HG02678 (cell line): ENCODE results near the gene C11orf68.

Experiments used
- ATAC-seq: cut with Tn5 transposase; IDR thresholded peaks from one replicate; pipeline ENCODE4 v1.9.1; 2021; ENCODE audit warnings: mild to moderate bottlenecking, moderate library complexity; ENCODE audit not compliant: unreplicated experiment

C11orf68 gene

GRCh38 chr11:65891219-65892136 lies 27.4 kb downstream of the C11orf68 start:
- no peak for ATAC-seq

- peak; percentile 61 for ATAC-seq
Measured at GRCh38 chr11:65890324-65891218, 28.3 kb downstream of the C11orf68 start, which contains the start of gene CCDC85B. Gene CCDC85B (plus strand): TSS chr11:65890673. CDS start chr11:65890784, 111 bp downstream.

GRCh38 chr11:65888163-65888814 lies 30.6 kb downstream of the C11orf68 start, which contains the start of gene FIBP:
Gene FIBP (minus strand): TSS chr11:65888471. CDS start chr11:65888418, 53 bp downstream.
- peak; percentile 50 for ATAC-seq

- no peak for ATAC-seq
Measured at GRCh38 chr11:65887723-65888162, 31.1 kb downstream of the C11orf68 start.

- ATAC-seq: no peak
Measured at GRCh38 chr11:65886826-65887722, 31.8 kb downstream of the C11orf68 start.

- no peak for ATAC-seq
Measured at GRCh38 chr11:65885808-65886536, 32.9 kb downstream of the C11orf68 start.

- no peak for ATAC-seq
Measured at GRCh38 chr11:65885231-65885630, 33.6 kb downstream of the C11orf68 start.

GRCh38 chr11:65884716-65885092 lies 34.2 kb downstream of the C11orf68 start:
- no peak for ATAC-seq

- no peak for ATAC-seq
Measured at GRCh38 chr11:65883786-65884715, 34.8 kb downstream of the C11orf68 start.

- no peak for ATAC-seq
Measured at GRCh38 chr11:65883058-65883761, 35.7 kb downstream of the C11orf68 start.

- no peak for ATAC-seq
Measured at GRCh38 chr11:65882120-65883057, 36.5 kb downstream of the C11orf68 start.

GRCh38 chr11:65880844-65881421 lies 37.9 kb downstream of the C11orf68 start:
- no peak for ATAC-seq

- no peak for ATAC-seq
Measured at GRCh38 chr11:65880027-65880426, 38.8 kb downstream of the C11orf68 start.

- no peak for ATAC-seq
Measured at GRCh38 chr11:65879617-65880016, 39.2 kb downstream of the C11orf68 start, which contains the start of gene CTSW. Gene CTSW (plus strand): TSS chr11:65879837. CDS start chr11:65879855, 18 bp downstream.

- ATAC-seq: peak; percentile 85
Measured at GRCh38 chr11:65873318-65874156, 45.3 kb downstream of the C11orf68 start.
